SK-N-MC (cell line): ENCODE data around the gene GPER1.

Source experiments
- DNase-seq: peaks from one replicate; pipeline ENCODE4 v3.0.0-alpha.2; 2011; ENCODE audit warnings: low read depth, low spot score
- H3K27ac ChIP-seq: fragments of 200-600 bp; sonication (generic); 2 replicates; pipeline ENCODE4 v1.5.1; 2016; ENCODE audit warnings: mixed run types
- H3K36me3 ChIP-seq: fragments of 200-600 bp; sonication (generic); 2 replicates; pipeline ENCODE4 v1.6.1; 2017; ENCODE audit warnings: antibody characterized with exemption, low read length, mixed read lengths; ENCODE audit not compliant: insufficient read depth
- H3K4me3 ChIP-seq: fragments of 200-600 bp; sonication (generic); 2 replicates; pipeline ENCODE4 v1.5.1; 2016
- H3K9ac ChIP-seq: fragments of 200-600 bp; sonication (generic); 2 replicates; pipeline ENCODE4 v1.8.0; 2017; ENCODE audit warnings: mixed run types, mixed read lengths; ENCODE audit not compliant: insufficient read length
- H3K9me3 ChIP-seq: fragments of 200-600 bp; sonication (generic); 2 replicates; pipeline ENCODE4 v1.6.1; 2017; ENCODE audit warnings: low read depth, mild to moderate bottlenecking, antibody characterized with exemption, low read length, moderate library complexity, mixed read lengths
- EZH2 ChIP-seq: fragments of 200-600 bp; sonication (generic); IDR thresholded peaks from one replicate; pipeline ENCODE4 v1.6.1; 2017; ENCODE audit warnings: antibody characterized with exemption
- FOXP2 ChIP-seq: optimal IDR thresholded peaks from 2 replicates; pipeline ENCODE3; 2011; ENCODE audit warnings: mild to moderate bottlenecking, moderate library complexity; ENCODE audit not compliant: insufficient read depth; ENCODE audit errors: extremely low read length, control extremely low read depth
- POLR2AphosphoS5 ChIP-seq: IDR thresholded peaks from 2 replicates; pipeline ENCODE4 v1.6.1; 2012; ENCODE audit warnings: mild to moderate bottlenecking, low read depth, low read length, borderline replicate concordance

GPER1 gene

GRCh38 chr7:1057416-1058291 lies 30.3 kb upstream of the GPER1 start:
- no peak for DNase-seq
- Histone ChIP-seq H3K9ac (no peak overlapping the region), H3K36me3 (no peaks in the 10 kb centered on the region; the same call in 1 of the 2 replicates), H3K9me3 (no peaks in the 10 kb centered on the region), H3K4me3 (no peak overlapping the region), H3K27ac (no peak overlapping the region)
- no peak for TF ChIP-seq FOXP2
- TF ChIP-seq POLR2AphosphoS5, result no peak
- no peak for TF ChIP-seq EZH2

GRCh38 chr7:1058311-1058710 lies 29.6 kb upstream of the GPER1 start:
- no peaks in the 10 kb centered on the region for H3K9me3 ChIP-seq
- no peak overlapping the region for H3K9ac ChIP-seq
- no peaks in the 10 kb centered on the region; the same call in 1 of the 2 replicates for H3K36me3 ChIP-seq
- no peak for TF ChIP-seq FOXP2
- no peak for TF ChIP-seq EZH2
- TF ChIP-seq POLR2AphosphoS5, result no peak
- no peak overlapping the region for H3K4me3 ChIP-seq
- H3K27ac ChIP-seq, result peak overlapping the region; percentile 80
- DNase-seq, result no peak

- DNase-seq, result no peak
- TF ChIP-seq FOXP2, result no peak
- no peak for TF ChIP-seq POLR2AphosphoS5
- TF ChIP-seq EZH2, result no peak
- Histone ChIP-seq H3K27ac (peak overlapping the region; percentile 80), H3K9ac (no peak overlapping the region), H3K9me3 (no peaks in the 10 kb centered on the region), H3K36me3 (no peaks in the 10 kb centered on the region; the same call in 1 of the 2 replicates), H3K4me3 (no peak overlapping the region)
These were observed 29.1 kb upstream of the GPER1 start for GRCh38 chr7:1058821-1059199.

DNA sequence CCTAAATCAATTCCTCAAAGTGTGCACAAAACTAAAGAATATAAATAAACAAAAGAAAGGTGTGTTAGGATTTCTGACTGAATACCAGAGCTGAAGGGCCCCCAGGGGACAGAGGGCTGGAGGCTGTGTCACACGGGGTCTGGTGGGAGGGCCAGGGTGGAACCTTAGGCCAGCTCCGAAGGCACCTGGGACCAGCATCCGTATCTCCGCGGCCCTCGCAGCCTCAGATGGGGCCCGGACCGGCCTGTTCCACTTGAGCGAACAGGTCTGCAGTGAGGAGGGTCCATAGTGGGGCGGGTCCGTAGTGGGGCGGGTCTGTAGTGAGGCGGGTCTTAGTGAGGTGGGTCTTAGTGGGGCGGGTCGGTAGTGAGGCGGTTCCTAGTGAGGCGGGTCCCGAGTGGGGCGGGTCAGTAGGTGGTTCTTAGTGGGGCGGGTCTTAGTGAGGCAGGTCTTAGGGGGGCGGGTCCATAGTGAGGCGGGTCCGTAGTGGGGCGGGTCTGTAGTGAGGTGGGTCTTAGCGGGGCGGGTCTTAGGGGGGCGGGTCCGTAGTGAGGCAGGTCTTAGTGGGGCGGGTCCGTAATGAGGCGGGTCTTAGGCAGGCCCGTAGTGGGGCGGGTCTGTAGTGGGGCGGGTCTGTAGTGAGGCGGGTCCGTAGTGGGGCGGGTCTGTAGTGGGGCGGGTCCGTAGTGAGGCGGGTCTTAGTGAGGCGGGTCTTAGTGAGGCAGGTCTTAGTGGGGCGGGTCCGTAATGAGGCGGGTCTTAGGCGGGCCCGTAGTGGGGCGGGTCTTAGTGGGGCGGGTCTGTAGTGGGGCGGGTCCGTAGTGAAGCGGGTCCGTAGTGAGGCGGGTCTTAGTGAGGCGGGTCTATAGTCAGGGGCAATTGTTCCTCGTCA lies 28.5 kb upstream of the GPER1 start:
- DNase-seq, result no peak
- Histone ChIP-seq H3K9ac (no peak overlapping the region), H3K4me3 (no peak overlapping the region)

GRCh38 chr7:1060315-1061072 lies 27.4 kb upstream of the GPER1 start:
- H3K9ac ChIP-seq, result no peak overlapping the region
- no peak overlapping the region for H3K27ac ChIP-seq
- H3K9me3 ChIP-seq, result no peaks in the 10 kb centered on the region
- no peak overlapping the region for H3K4me3 ChIP-seq
- DNase-seq, result no peak
- H3K36me3 ChIP-seq, result no peaks in the 10 kb centered on the region; the same call in 1 of the 2 replicates
- TF ChIP-seq POLR2AphosphoS5 (no peak), FOXP2 (no peak), EZH2 (no peak)

More for the DNA sequence above, 28.5 kb upstream of the GPER1 start:
- Histone ChIP-seq H3K9me3 (no peaks in the 10 kb centered on the region), H3K36me3 (no peaks in the 10 kb centered on the region; the same call in 1 of the 2 replicates), H3K27ac (peak overlapping the region; percentile 80)
- TF ChIP-seq POLR2AphosphoS5 (no peak), FOXP2 (no peak), EZH2 (no peak)

DNA sequence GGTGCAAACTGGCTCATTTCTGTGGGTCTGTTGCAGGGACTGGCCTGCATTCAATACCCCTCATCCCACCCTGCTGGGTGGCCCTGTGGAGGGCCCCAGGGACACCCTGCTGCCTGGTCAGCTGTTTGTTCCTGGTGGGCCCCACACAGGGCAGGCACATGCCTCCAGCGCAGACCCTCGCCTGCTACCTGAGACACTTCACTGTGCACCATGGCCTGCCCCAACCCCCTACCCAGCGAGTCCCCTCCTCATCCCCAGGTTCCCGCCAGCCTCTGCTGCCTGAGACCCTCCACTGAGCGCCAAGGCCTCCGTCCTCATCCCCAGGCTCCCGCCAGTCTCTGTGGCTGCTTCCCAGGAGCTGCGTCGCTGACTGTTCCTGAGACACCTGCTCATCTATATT lies 26.7 kb upstream of the GPER1 start:
- no peaks in the 10 kb centered on the region for H3K9me3 ChIP-seq
- H3K4me3 ChIP-seq, result no peak overlapping the region
- DNase-seq, result no peak
- H3K9ac ChIP-seq, result no peak overlapping the region
- no peak overlapping the region for H3K27ac ChIP-seq
- TF ChIP-seq POLR2AphosphoS5 (no peak), FOXP2 (no peak), EZH2 (no peak)
- no peaks in the 10 kb centered on the region; the same call in 1 of the 2 replicates for H3K36me3 ChIP-seq

DNA sequence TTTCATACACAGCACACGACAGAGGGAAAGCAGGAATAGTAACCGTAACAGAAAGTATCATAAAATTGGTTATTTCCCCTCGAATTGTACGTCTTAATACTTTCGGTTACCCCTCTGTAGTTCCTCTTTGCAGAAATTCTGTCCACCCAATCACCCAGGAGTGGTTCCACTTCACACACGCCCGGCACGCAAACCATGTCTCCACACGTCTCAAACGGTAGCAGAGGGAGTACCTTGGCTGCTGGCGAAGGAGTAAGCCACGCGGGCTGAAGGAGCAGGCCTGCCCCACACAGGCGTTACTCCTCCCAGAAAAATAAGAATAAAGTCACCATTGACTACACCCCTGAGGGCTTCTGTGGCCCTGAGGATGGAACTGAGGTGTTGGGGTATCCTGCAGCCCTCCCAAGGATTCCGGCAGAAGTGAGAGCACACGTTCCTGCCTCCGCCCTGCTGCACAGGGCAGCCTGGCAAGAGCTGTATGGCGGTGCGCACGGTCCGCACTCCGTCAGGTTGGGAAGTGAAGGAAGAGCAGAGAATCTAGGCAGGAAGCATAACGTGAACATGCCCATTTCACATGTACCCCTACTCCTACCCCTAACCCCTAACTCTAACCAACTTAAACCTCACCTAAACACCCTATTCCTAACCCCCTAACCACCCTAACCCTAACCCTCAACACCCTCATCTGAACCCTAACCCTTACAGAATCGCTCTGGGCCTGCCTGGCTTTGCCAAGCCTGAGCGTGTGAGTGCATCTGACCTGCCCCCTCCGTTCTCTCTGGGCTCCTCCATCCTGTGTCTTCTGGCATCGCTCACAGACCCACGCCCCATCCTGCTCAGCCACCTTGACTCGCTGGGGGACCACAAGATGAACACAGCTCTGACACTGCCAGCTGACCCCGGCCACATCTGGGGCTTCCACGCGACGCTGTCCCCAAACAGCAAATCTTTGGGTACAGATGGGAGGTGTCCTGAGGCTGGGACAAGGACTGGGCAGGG lies 25.3 kb upstream of the GPER1 start:
- H3K36me3 ChIP-seq, result no peaks in the 10 kb centered on the region; the same call in 1 of the 2 replicates
- H3K9ac ChIP-seq, result no peak overlapping the region
- H3K9me3 ChIP-seq, result no peaks in the 10 kb centered on the region
- DNase-seq, result no peak
- H3K4me3 ChIP-seq, result no peak overlapping the region
- TF ChIP-seq FOXP2, result no peak
- no peak overlapping the region for H3K27ac ChIP-seq
